HepG2 (cell line): ENCODE results near the gene EDN2. TPM values are rescaled to one million over a fixed set of nuclear protein-coding genes. Genes with fewer than 3 reads are reported as not detected.

Experiments
- ATAC-seq: fragments of 200-7000 bp; cut with Tn5 transposase; 3 replicates; pipeline ENCODE4 v1.9.1; 2020; ENCODE audit warnings: mild to moderate bottlenecking, moderate library complexity
- BruUV-seq: library from RNA; stranded (reverse); fragments of 400-500 nt; replicated peaks from 2 replicates; lab custom pipeline; 2021; lab: Mats Ljungman, UMichigan
- CTCF ChIA-PET: fragments of 300-600 bp; formaldehyde crosslinking; extraction: SDS; loops from one replicate; lab custom pipeline; 2021; ENCODE audit warnings: low total read pairs, inconsistent platforms, low intra/inter-chr PET ratio; lab: Yijun Ruan, JAX
- POLR2A ChIA-PET: fragments of 350-600 bp; sonication (Branson Sonifier 250); formaldehyde crosslinking; loops from one replicate; lab custom pipeline; 2020; ENCODE audit warnings: antibody characterized with exemption, inconsistent platforms; lab: Yijun Ruan, JAX
- DNase-seq: peaks from one replicate; pipeline ENCODE4 v3.0.0-alpha.2; 2015; ENCODE audit warnings: low spot score
- FAIRE-seq: peaks from 3 replicates; lab custom pipeline; 2011; peaks lifted over from hg19 to GRCh38; lab: Jason Lieb, UNC
- H2AFZ ChIP-seq: one replicate; pipeline ENCODE4 v1.6.1; 2011; ENCODE audit warnings: low read length, inconsistent platforms
- H3K27ac ChIP-seq: fragments of 300-600 bp; 3 replicates; pipeline ENCODE4 v1.8.0; 2011; ENCODE audit warnings: mixed run types, mild to moderate bottlenecking, mixed read lengths, low read length, inconsistent platforms; ENCODE audit not compliant: insufficient read depth; ENCODE audit errors: extremely low read length
- H3K27me3 ChIP-seq, 2 experiments: fragments of 200-600 bp in 1 of 2; 2 replicates in 1 of 2; 3 replicates in 1 of 2; pipeline versions ENCODE4 v1.6.0 to v1.8.0; 2011; ENCODE audit warnings: low read length in 2 of 2, mild to moderate bottlenecking in 2 of 2, moderate library complexity in 2 of 2, inconsistent platforms in 1 of 2; ENCODE audit not compliant: insufficient read depth in 2 of 2, control insufficient read depth in 1 of 2
- H3K36me3 ChIP-seq, 2 experiments: fragments of 200-600 bp in 1 of 2; replicated peaks in 1 of 2; 2 replicates in 1 of 2; 3 replicates in 1 of 2; pipeline versions ENCODE4 v1.5.1 to v1.8.0; 2011; ENCODE audit warnings: low read length in 2 of 2, inconsistent platforms in 1 of 2; ENCODE audit not compliant: insufficient read depth in 2 of 2, control insufficient read depth in 1 of 2
- H3K4me1 ChIP-seq: 2 replicates; pipeline ENCODE4 v1.5.1; 2012; ENCODE audit warnings: low read length, inconsistent platforms; ENCODE audit not compliant: insufficient read depth
- H3K4me2 ChIP-seq: 2 replicates; pipeline ENCODE4 v1.6.0; 2011; ENCODE audit warnings: low read depth, low read length, inconsistent platforms
- H3K4me3 ChIP-seq, 3 experiments: fragments of 200-600 bp in 1 of 3; sonication (generic), shearing (Covaris generic) in 1 of 3; replicated peaks in 1 of 3; 2 replicates each; pipeline ENCODE4 v1.5.1; 2011 to 2016; ENCODE audit warnings: low read length in 3 of 3, inconsistent platforms in 2 of 3, low read depth in 2 of 3, mild to moderate bottlenecking in 2 of 3, control low read depth in 1 of 3, mixed read lengths in 1 of 3; ENCODE audit not compliant: insufficient read depth in 1 of 3
- H3K79me2 ChIP-seq: one replicate; pipeline ENCODE4 v1.6.1; 2011; ENCODE audit warnings: low read length, inconsistent platforms; ENCODE audit not compliant: insufficient read depth
- H3K9ac ChIP-seq: 2 replicates; pipeline ENCODE4 v1.6.0; 2011; ENCODE audit warnings: mild to moderate bottlenecking, low read depth, low read length, inconsistent platforms; ENCODE audit not compliant: insufficient read depth
- H3K9me3 ChIP-seq: 2 replicates; pipeline ENCODE4 v1.5.1; 2012; ENCODE audit warnings: mild to moderate bottlenecking, low read length
- H4K20me1 ChIP-seq: 2 replicates; pipeline ENCODE4 v1.6.0; 2011; ENCODE audit warnings: inconsistent platforms, mild to moderate bottlenecking, low read length, moderate library complexity; ENCODE audit not compliant: insufficient read depth
- ELF4 ChIP-seq: sonication (generic); formaldehyde crosslinking; IDR thresholded peaks from 2 replicates; pipeline ENCODE4 v1.5.0; 2020; ENCODE audit warnings: missing genetic modification reagents, mild to moderate bottlenecking, moderate library complexity, borderline replicate concordance
- HCFC1 ChIP-seq: fragments of 150-350 bp; IDR thresholded peaks from 2 replicates; pipeline ENCODE4 v1.6.1; 2014; ENCODE audit warnings: low read depth, low read length
- NR2C2 ChIP-seq: sonication (generic); formaldehyde crosslinking; IDR thresholded peaks from 2 replicates; pipeline ENCODE4 v1.4.0; 2020; ENCODE audit warnings: missing genetic modification reagents, mild to moderate bottlenecking, moderate library complexity, borderline replicate concordance
- NRL ChIP-seq: sonication (generic); formaldehyde crosslinking; IDR thresholded peaks from 2 replicates; pipeline ENCODE4 v1.5.0; 2020; ENCODE audit warnings: missing genetic modification reagents, mild to moderate bottlenecking, moderate library complexity, borderline replicate concordance
- POLR2A ChIP-seq, 2 experiments: IDR thresholded peaks; 2 replicates each; pipeline ENCODE4 v1.6.1; 2011; ENCODE audit warnings: low read depth in 2 of 2, low read length in 2 of 2, mild to moderate bottlenecking in 1 of 2, moderate library complexity in 1 of 2; ENCODE audit not compliant: insufficient read depth in 1 of 2
- POLR2AphosphoS5 ChIP-seq: IDR thresholded peaks from 2 replicates; pipeline ENCODE4 v1.6.1; 2012; ENCODE audit warnings: low read depth, low read length
- RFX1 ChIP-seq: fragments of 450-650 bp; IDR thresholded peaks from 2 replicates; pipeline ENCODE4 v1.6.1; 2017
- TBX3 ChIP-seq: fragments of 450-650 bp; IDR thresholded peaks from 2 replicates; pipeline ENCODE4 v1.6.1; 2017; ENCODE audit warnings: antibody characterized with exemption, mild to moderate bottlenecking, inconsistent platforms, borderline replicate concordance
- TRIM22 ChIP-seq: fragments of 450-650 bp; IDR thresholded peaks from 2 replicates; pipeline ENCODE4 v1.6.1; 2017
- ZC3H4 ChIP-seq: sonication (generic); formaldehyde crosslinking; IDR thresholded peaks from 2 replicates; pipeline ENCODE4 v1.4.0; 2020; ENCODE audit warnings: missing genetic modification reagents, borderline replicate concordance
- ZKSCAN5 ChIP-seq: sonication (generic); formaldehyde crosslinking; IDR thresholded peaks from 2 replicates; pipeline ENCODE4 v1.5.1; 2020; ENCODE audit warnings: mild to moderate bottlenecking, missing genetic modification reagents
- ZNF282 ChIP-seq: fragments of 450-650 bp; IDR thresholded peaks from 2 replicates; pipeline ENCODE4 v1.6.1; 2018; ENCODE audit not compliant: partially characterized antibody
- ZNF512B ChIP-seq: sonication (generic); formaldehyde crosslinking; IDR thresholded peaks from 2 replicates; pipeline ENCODE4 v1.5.1; 2020; ENCODE audit warnings: missing genetic modification reagents, mild to moderate bottlenecking, borderline replicate concordance
- ZNF563 ChIP-seq: sonication (generic); formaldehyde crosslinking; IDR thresholded peaks from 2 replicates; pipeline ENCODE4 v1.8.0; 2022; ENCODE audit warnings: mild to moderate bottlenecking, moderate library complexity, missing genetic modification reagents
- ZNF674 ChIP-seq: sonication (generic); formaldehyde crosslinking; IDR thresholded peaks from 2 replicates; pipeline ENCODE4 v1.5.0; 2020; ENCODE audit warnings: low read depth, mild to moderate bottlenecking, missing genetic modification reagents
- WGBS: methylation state at CpG from one replicate; pipeline ENCODE4 v1.1.6; 2017; ENCODE audit warnings: low lambda C conversion rate; 5-methylcytosine and 5-hydroxymethylcytosine counted together
- in situ Hi-C: cut with HindIII; loops from 2 replicates; pipeline ENCODE4 v1.10.0; 2017; ENCODE audit warnings: low pct_unique_long_range_greater_than_20kb; ENCODE audit not compliant: extremely low pct_ligation_motif_present
- intact Hi-C: fragments of 100-400 bp; cut with micrococcal nuclease; formaldehyde crosslinking; loops from one replicate; pipeline ENCODE4 v1.10.0; 2022; ENCODE audit not compliant: unreplicated experiment
- polyA plus RNA-seq, 8 experiments: library from polyadenylated mRNA; depleted of rRNA in 3 of 8; stranded (reverse) in 7 of 8; unstranded in 1 of 8; fragments of >200 nt; fragmentation: Illumina TruSeq in 4 of 8; extraction: Trizol in 4 of 8; gene quantifications; 2 replicates each; pipeline versions ENCODE4 v1.2.1 to v1.2.3, GENCODE V29; 2011 to 2016; ENCODE audit warnings: low read depth in 4 of 8, missing spikeins in 1 of 8, mixed read lengths in 1 of 8; ENCODE audit not compliant: insufficient read depth in 1 of 8
- total RNA-seq, 5 experiments: library from RNA; depleted of rRNA; stranded (reverse); fragments of >200 nt; fragmentation: Illumina TruSeq; extraction: Trizol; gene quantifications; 2 replicates each; pipeline ENCODE4 v1.2.3, GENCODE V29; 2016; ENCODE audit warnings: low read depth in 1 of 5

Gene EDN2
- total and polyA plus RNA-seq, 2 of the 13 experiments (the other 11 are each of a cell fraction or from before 2014, with no cell fraction given): not detected

GRCh38 chr1:41463516-41463915 lies 21.0 kb downstream of the EDN2 start:
- no peak overlapping the region for H3K27ac ChIP-seq
- H3K9ac ChIP-seq: no peak overlapping the region
- H2AFZ ChIP-seq: no peak overlapping the region
- H3K79me2 ChIP-seq: no peaks in the 10 kb centered on the region
- ChIA-PET POLR2A (no interaction called here), CTCF (no interaction called here)
- ATAC-seq (no peak), FAIRE-seq (no peak), DNase-seq (no peak)
- peaks cover 1 to 7% of the 10 kb centered on the region in 2 experiments; a peak in 2 of 5 replicates for H3K27me3 ChIP-seq
- H3K4me1 ChIP-seq: peaks cover 14% of the 10 kb centered on the region
- no CpG with 5 or more reads among the region's 2 CpGs for WGBS
- in situ Hi-C loops (no loop called here), intact Hi-C loops (no loop called here)
- H3K9me3 ChIP-seq: no peaks in the 10 kb centered on the region
- no peaks in the 10 kb centered on the region for H4K20me1 ChIP-seq
- no peaks in the 10 kb centered on the region for H3K36me3 ChIP-seq
- H3K4me3 ChIP-seq: no peak overlapping the region
- no peak overlapping the region for H3K4me2 ChIP-seq
- BruUV-seq: no TSS peak
- TF ChIP-seq NR2C2 (CRISPR knock-in tag) (no peak), ZNF563 (CRISPR knock-in tag) (no peak), POLR2A (IDR thresholded peaks at IDR 0.05; ENCODE audit: insufficient read depth in 1 of 2, low read depth in 2 of 2, low read length in 2 of 2) (no peak), POLR2AphosphoS5 (no peak), ELF4 (CRISPR knock-in tag) (no peak), ZC3H4 (CRISPR knock-in tag) (no peak), ZKSCAN5 (CRISPR knock-in tag) (no peak), ZNF512B (no peak), TRIM22 (no peak), ZNF282 (no peak), TBX3 (no peak), HCFC1 (no peak), RFX1 (no peak), ZNF674 (CRISPR knock-in tag) (no peak), NRL (CRISPR knock-in tag) (no peak)
